NCI-H128 (cell line): ENCODE results near the gene ARID4B.
"Not testable (repeated sequence)": the region's sequence is repeated elsewhere in the genome, so short reads cannot be mapped to it uniquely, and the experiment has no call there.

ENCODE experiments used
- DNase-seq: peaks from one replicate; lab custom pipeline; 2025; ENCODE audit not compliant: unreplicated experiment; lab: John Stamatoyannopoulos, UW

The ARID4B gene

DNA sequence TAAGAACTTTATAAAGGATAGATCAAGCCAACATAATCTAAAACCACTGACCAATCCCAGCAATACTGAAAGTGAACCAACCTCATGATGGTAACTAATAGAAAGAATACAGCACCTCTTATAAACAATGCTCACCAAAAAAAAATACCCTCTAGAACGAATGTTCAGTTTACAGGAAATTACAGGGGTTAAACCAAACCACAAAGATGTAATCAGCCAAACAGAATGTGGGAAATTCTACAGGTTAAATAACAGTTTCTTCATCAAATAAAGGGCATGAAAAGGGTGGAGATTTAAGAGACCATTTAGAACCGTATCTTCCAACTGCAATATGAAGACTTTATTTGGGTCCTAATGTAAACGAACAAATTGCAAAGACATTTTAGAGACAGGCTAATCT is 30.4 kb downstream of the ARID4B start:
- DNase-seq: no peak

GRCh38 chr1:235296729-235297128 is 31.2 kb downstream of the ARID4B start:
- DNase-seq: no peak

DNA sequence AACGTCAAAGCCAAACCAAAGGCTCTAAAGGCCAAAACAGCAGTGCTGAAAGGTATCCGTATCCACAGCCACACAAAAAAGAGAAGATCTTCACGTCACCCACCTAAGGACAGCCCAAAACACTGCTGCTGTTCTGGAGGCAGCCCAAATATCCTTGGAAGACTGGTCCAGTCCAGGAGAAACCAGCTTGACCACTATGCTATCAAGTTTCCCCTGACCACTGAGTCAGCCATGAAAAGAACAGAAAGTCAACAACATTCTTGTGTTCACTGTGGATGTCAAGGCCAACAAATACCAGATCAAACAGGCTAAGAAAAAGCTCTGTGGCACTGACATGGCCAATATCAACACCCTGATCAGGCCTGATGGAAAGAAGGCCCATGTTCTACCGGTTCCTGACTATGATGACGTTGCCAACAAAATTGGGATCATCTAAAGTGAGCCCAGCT is 32.1 kb downstream of the ARID4B start:
- DNase-seq: no peak

DNA sequence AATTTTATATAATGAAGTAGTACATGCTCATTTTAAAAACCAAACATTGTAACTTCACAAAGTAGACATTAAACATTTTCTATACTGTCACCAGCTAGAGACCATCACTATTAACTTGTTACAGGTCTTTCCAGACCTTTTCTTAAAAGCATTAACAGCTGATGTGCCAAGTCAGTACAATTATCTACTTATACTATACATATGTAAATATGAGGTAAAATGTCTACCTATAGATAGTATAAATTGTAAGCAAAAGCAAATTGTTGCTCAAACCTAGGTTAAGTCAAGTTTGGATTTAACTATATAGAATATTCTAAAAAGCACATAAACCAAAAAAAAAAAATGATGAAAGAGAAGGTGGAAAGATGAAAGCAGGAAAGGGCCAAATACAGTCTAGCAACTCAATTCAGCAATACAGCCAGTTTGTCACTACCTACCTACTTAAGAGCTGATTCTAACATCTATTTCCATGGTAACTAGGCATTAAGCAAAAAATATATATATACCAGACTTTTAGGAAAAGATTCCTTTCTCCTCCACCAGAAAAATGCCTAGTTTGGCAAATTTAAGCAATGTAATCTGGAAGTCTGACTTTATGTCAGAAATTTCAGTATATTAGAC is 34.5 kb downstream of the ARID4B start:
- no peak for DNase-seq

GRCh38 chr1:235292790-235293189 is 35.2 kb downstream of the ARID4B start:
- DNase-seq: no peak

DNA sequence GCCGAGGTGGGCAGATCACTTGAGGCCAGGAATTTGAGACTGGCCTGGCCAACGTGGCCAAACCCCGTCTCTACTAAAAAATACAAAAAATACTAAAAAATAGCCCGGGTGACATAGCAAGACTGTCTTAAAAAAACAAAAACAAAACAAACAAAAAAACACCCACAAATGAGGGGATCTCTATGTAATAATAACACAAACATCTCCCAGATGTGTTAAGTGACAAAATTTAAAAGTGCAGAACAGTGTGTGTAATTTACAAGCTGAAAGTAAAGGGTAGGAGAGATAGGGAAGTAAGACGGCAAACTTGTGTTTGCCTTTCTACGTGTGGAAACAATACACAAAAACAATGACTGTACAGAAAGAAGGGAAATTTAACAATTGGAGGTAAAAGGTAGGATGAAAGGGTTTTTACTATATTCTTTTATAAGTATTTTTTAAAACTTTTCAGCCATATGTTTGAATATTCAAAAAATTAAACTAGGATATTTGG is 36.3 kb downstream of the ARID4B start:
- no peak for DNase-seq

DNA sequence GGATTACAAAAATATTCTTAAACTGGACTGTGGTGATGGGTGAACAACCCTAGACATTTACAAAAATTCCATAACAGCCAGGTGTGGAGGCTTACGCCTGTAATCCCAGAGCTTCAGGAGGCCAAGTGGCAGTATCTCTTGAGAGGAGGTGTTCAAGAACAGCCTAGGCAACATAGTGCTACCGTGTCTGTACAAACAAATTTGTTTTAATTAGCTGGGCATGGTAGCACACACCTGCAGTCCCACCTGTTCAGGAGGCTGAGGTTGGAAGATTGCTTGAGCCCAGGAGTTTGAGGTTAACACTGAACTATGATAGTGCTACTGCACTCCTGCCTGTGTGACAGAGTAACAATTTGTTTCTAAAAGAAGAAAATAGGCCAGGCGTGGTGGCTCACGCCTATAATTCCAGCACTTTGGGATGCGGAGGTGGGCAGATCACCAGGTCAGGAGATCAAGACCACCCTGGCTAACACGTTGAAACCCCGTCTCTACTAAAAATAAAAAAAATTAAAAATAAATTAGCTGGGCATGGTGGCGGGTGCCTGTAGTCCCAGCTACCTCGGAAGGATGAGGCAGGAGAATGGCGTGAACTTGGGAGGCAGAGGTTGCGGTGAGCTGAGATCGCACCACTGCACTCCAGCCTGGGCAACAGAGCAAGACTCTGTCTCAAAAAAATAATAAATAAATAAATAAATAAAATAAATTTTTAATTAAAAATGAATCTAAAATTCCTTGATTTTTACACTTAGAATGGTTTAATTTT is 37.1 kb downstream of the ARID4B start:
- DNase-seq: no peak

DNA sequence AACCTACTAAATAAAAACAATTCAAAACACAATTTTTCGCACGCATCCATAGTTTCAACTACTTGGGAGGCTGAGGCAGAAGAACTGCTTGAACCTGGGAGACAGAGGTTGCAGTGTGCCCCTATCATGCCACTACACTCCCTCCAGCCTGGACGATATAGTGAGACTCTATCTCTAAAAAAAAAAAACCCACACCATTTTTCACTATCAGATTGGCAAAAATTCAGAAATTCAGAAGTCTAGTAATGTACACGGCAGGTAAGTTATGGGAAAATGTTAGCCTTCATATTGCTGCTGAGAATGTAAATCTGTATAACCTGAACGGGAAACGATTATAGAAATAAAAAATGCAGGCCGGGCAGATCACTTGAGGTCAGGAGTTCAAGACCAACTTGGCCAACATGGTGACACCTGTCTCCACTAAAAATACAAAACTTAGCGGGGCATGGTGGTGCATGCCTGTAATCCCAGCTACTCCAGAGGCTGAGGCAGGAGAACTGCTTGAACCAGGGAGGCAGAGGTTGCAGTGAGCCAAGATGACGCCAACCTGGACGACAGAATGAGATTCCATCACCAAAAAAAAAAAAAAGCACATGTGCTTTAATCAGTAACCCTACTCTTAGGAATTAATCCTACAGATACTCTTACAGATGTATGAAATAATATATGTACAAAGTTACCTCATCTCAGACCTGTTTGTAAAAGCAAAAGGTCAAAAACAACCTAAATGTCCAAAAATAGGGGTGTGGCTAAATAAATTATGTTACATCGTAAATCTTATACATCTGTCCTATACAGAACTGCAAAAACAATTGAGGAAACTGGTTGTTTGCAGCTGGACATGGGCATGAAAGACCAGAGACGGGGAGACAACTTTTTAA is 37.9 kb downstream of the ARID4B start:
- DNase-seq: no peak

DNA sequence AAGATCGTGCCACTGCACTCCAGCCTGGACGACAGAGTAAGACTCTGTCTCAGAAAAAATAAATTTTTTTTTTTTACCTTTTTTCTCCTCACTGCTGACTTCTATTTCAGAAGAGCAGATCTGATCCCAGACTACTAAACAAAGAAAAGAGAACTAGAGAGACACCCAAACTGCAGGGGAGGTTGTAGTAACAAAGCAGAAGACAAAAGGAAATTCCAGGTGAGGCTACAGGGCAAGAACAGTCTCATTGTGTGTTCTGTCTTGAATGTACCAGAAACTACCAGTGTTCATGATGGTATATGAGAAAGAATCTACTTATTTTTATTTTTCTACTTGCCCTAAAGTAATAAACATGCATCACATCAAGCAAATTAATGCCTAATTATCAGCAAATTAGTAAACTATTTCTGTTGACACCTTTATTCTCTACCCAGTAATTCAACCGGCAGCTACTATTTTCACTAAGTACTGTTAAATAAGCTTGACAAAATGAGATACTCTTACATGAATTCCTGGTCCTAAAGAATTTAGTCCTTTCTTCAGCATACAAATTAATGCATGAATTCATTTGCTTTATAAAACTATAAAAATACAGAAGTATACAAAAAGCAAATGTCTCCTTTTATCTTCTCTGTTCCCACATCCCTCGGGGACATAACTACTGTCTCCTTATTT is 40.6 kb downstream of the ARID4B start:
- no peak for DNase-seq

DNA sequence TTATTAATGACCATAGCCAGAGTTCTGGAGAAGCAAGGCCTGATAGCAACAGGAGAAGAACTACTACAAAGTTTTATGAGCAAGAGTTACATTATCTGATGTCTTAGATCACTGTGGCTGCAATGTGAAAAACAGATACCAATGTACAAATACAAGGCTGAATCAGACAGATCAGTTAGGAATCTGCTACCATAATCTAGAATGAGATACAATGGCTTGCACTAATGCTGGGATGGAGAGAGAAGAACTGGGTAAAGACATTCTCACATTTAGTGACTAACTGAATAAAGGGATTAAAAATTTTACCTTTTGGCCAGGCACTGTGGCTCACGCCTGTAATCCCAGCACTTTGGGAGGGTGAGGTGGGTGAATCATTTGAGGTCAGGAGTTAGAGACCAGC is 41.3 kb downstream of the ARID4B start:
- no peak for DNase-seq

GRCh38 chr1:235284231-235284769 is 43.7 kb downstream of the ARID4B start:
- no peak for DNase-seq

DNA sequence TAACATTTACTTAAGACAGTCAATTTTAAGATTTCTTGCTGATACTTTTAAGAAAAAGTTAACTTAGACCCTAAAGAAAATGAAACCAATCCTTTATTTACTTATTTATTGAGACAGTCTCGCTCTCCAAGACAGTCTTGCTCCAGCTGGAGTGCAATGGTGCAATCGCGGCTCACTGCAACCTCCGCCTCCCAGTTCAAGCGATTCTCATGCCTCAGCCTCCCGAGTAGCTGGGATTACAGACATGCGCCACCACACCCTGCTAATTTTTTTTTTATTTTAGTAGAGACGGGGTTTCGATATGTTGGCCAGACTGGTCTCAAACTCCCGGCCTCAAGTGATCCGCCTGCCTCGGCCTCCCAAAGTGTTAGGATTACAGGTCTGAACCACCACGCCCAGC is 44.3 kb downstream of the ARID4B start:
- not testable (repeated sequence) for DNase-seq

- DNase-seq: no peak
Measured at GRCh38 chr1:235280467-235280866, 47.5 kb downstream of the ARID4B start.

DNA sequence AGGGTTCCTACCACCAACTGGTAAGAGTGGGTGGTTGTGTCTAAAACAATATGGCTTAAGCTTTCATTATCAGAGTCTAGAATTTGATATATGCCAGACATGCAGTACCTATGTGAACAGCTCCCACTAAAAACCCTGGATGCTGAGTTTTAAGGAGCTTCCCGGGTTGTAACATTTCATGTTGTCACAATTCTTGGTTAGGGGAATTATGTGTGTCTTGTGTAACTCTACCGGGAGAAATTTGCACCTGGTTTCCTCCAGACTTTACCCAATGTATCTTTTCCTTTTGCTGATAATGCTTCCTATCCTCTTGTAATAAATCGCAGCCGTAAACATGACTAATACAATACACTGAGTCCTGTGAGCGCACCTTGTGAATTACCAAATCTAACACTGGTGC is 48.3 kb downstream of the ARID4B start:
- no peak for DNase-seq

DNA sequence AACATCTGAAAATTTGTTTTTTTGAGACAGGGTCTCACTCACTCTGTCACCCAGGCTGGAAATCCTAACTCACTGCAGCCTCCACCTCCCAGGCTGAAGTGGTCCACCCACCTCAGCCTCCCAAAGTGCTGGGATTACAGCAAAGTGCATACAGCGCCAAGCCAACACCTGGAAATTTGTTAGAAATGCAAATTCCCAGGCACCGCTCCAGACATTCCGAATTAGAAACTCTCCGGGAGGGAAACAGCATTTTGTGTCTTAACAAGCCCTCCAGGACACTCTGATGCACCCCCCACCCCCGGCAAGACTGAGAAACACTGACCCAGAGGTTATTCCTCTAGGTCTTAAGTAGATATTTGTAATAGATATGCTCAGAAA is 49.1 kb downstream of the ARID4B start:
- no peak for DNase-seq

GRCh38 chr1:235278233-235278914 is 49.6 kb downstream of the ARID4B start:
- no peak for DNase-seq

DNA sequence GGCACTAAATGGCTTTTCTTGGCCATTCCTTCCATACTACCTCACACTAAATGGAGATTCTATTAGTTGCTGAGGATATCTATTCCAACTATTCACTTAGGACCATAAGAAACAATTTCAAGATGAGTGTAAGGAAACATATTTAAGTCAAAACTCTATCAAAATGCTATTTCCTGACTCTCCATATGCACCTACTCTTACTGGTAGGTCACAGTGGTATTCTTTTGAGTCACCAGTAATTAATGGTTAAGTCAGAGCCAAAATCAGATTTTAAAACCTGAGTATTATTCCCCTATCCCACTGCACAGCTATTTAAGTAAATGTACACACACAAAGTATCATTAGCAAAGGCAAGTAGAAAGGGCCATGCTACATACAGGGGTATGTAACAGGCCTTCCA is 50.3 kb downstream of the ARID4B start:
- DNase-seq: no peak

GRCh38 chr1:235275836-235276235 is 52.1 kb downstream of the ARID4B start:
- DNase-seq: no peak

DNA sequence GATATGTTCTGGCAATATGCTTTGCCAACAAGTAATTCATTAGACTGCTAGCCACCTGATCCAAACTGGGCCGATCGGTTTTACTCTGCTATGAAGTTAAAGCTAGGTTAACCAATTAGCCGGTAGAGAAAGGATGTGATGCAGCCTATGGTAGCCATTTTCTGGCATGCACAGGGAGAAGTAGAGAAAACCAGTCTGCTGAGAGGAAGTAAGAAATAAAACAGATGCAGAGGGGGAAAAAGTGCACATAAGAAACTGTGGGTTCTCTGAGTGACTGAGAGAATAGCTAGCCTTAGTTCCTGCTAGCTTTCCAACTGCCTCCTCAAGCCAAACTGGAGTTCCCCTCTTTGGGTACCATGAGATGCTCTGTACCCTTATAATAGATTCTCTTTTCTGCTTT is 52.8 kb downstream of the ARID4B start:
- DNase-seq: no peak

- DNase-seq: no peak
Measured at GRCh38 chr1:235272851-235273250, 55.1 kb downstream of the ARID4B start.
